Measurements from ENCODE around the gene PARD3B.

GRCh38 chr2:205141381-205141780 lies 596.1 kb downstream of the PARD3B start:
- TF ChIP-seq, protein P1, sequence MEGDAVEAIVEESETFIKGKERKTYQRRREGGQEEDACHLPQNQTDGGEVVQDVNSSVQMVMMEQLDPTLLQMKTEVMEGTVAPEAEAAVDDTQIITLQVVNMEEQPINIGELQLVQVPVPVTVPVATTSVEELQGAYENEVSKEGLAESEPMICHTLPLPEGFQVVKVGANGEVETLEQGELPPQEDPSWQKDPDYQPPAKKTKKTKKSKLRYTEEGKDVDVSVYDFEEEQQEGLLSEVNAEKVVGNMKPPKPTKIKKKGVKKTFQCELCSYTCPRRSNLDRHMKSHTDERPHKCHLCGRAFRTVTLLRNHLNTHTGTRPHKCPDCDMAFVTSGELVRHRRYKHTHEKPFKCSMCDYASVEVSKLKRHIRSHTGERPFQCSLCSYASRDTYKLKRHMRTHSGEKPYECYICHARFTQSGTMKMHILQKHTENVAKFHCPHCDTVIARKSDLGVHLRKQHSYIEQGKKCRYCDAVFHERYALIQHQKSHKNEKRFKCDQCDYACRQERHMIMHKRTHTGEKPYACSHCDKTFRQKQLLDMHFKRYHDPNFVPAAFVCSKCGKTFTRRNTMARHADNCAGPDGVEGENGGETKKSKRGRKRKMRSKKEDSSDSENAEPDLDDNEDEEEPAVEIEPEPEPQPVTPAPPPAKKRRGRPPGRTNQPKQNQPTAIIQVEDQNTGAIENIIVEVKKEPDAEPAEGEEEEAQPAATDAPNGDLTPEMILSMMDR (IDR thresholded peaks at IDR 0.05): no peak
- TF ChIP-seq POLR2A (IDR thresholded peaks at IDR 0.05): no peak
